Retinal pigment epithelial cell (primary cell): ENCODE data around the gene CTIF.

Source experiments
- DNase-seq: peaks from one replicate; pipeline ENCODE4 v3.0.0-alpha.2; 2010; ENCODE audit warnings: low read depth
- H3K4me3 ChIP-seq: 2 replicates; pipeline ENCODE4 v1.5.1; 2011; ENCODE audit warnings: mild to moderate bottlenecking, low read length, control low read depth, moderate library complexity
- TF ChIP-seq, protein P1 (sequence below): conservative IDR thresholded peaks from 2 replicates; pipeline ENCODE4 v1.5.1; 2011; ENCODE audit warnings: low read depth, low read length, control low read depth, inconsistent platforms

CTIF gene

GRCh38 chr18:48637081-48637990 lies 98.5 kb downstream of the CTIF start:
- TF ChIP-seq, protein P1, sequence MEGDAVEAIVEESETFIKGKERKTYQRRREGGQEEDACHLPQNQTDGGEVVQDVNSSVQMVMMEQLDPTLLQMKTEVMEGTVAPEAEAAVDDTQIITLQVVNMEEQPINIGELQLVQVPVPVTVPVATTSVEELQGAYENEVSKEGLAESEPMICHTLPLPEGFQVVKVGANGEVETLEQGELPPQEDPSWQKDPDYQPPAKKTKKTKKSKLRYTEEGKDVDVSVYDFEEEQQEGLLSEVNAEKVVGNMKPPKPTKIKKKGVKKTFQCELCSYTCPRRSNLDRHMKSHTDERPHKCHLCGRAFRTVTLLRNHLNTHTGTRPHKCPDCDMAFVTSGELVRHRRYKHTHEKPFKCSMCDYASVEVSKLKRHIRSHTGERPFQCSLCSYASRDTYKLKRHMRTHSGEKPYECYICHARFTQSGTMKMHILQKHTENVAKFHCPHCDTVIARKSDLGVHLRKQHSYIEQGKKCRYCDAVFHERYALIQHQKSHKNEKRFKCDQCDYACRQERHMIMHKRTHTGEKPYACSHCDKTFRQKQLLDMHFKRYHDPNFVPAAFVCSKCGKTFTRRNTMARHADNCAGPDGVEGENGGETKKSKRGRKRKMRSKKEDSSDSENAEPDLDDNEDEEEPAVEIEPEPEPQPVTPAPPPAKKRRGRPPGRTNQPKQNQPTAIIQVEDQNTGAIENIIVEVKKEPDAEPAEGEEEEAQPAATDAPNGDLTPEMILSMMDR = no peak

DNA sequence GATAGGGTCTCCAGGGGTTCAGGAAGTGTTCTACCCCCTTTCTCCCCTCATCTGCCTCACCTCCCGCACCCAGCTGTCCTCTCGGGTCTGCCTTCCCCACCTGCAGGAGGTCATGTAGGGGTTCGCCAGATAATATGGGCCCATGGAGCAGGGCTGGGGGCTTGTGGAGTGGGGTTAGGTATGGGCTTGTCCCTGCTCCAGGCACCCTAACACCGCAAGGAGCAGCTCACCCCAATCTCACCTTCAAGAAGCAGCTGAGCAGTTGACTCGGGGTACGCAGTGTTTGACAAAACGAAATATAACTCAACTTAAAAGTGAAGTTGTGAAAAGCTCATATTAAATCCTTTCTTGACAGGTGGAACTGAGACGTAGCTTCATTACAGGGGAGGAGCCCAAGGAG lies 99.6 kb downstream of the CTIF start:
- H3K4me3 ChIP-seq = no peak overlapping the region
- TF ChIP-seq, protein P1 = no peak
- no peak for DNase-seq

More at GRCh38 chr18:48637081-48637990, 98.5 kb downstream of the CTIF start:
- DNase-seq = no peak
- no peak overlapping the region for H3K4me3 ChIP-seq

- no peak overlapping the region for H3K4me3 ChIP-seq
- DNase-seq = no peak
- TF ChIP-seq, protein P1 = no peak
These were observed 100.3 kb downstream of the CTIF start for GRCh38 chr18:48638896-48639771.

- TF ChIP-seq, protein P1 = peak; percentile 64
- DNase-seq = no peak
- H3K4me3 ChIP-seq = no peak overlapping the region
These were observed 101.1 kb downstream of the CTIF start for GRCh38 chr18:48639772-48640432.

GRCh38 chr18:48640566-48641270 lies 101.9 kb downstream of the CTIF start:
- TF ChIP-seq, protein P1 = no peak
- DNase-seq = no peak
- no peak overlapping the region for H3K4me3 ChIP-seq

DNA sequence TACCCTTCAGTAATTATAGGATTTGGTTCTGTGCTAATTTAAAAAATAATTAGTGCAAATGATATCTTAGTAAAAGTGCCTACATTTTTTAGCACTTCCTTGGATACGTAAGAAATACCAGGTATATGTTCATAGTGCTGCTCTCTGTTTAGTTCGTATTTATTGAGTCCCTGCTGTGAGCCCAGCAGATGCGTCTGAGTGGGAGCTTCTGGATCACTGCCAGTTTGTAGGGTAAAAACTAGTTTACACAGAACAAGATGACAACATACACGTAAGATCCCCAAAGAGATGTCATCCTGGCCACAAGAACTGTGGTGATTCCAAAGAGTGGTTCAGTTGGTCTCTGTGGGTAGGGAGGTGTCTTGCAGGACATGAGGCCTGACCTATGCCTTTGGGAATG lies 103.2 kb downstream of the CTIF start:
- no peak overlapping the region for H3K4me3 ChIP-seq
- DNase-seq = no peak
- TF ChIP-seq, protein P1 = no peak
